ENCODE results near the gene IL21R. TPM values are rescaled to one million over a fixed set of nuclear protein-coding genes. Genes with fewer than 3 reads are reported as not detected.
A peak's percentile ranks its signal among the peaks of the same experiment; 100 is the strongest.

IL21R gene
- total and polyA plus RNA-seq, 10 of the 15 experiments (the other 5 are each of a cell fraction or from before 2014, with no cell fraction given) = 5.3 to 138 (median 82.5) TPM

GRCh38 chr16:27430923-27431484 lies 29.0 kb downstream of the IL21R start (continued):
- TF ChIP-seq, protein P1, sequence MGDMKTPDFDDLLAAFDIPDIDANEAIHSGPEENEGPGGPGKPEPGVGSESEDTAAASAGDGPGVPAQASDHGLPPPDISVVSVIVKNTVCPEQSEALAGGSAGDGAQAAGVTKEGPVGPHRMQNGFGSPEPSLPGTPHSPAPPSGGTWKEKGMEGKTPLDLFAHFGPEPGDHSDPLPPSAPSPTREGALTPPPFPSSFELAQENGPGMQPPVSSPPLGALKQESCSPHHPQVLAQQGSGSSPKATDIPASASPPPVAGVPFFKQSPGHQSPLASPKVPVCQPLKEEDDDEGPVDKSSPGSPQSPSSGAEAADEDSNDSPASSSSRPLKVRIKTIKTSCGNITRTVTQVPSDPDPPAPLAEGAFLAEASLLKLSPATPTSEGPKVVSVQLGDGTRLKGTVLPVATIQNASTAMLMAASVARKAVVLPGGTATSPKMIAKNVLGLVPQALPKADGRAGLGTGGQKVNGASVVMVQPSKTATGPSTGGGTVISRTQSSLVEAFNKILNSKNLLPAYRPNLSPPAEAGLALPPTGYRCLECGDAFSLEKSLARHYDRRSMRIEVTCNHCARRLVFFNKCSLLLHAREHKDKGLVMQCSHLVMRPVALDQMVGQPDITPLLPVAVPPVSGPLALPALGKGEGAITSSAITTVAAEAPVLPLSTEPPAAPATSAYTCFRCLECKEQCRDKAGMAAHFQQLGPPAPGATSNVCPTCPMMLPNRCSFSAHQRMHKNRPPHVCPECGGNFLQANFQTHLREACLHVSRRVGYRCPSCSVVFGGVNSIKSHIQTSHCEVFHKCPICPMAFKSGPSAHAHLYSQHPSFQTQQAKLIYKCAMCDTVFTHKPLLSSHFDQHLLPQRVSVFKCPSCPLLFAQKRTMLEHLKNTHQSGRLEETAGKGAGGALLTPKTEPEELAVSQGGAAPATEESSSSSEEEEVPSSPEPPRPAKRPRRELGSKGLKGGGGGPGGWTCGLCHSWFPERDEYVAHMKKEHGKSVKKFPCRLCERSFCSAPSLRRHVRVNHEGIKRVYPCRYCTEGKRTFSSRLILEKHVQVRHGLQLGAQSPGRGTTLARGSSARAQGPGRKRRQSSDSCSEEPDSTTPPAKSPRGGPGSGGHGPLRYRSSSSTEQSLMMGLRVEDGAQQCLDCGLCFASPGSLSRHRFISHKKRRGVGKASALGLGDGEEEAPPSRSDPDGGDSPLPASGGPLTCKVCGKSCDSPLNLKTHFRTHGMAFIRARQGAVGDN (IDR thresholded peaks at IDR 0.05) = no peak; the same call in 1 of the 2 replicates
- TF ChIP-seq MTA3 (IDR thresholded peaks at IDR 0.05; ENCODE audit: borderline replicate concordance, low read length) = peak; percentile 81; the same call in 1 of the 2 replicates
- peak; percentile 40 for TF ChIP-seq CREB1 (IDR thresholded peaks at IDR 0.05; ENCODE audit: low read depth)
- TF ChIP-seq, protein P2, sequence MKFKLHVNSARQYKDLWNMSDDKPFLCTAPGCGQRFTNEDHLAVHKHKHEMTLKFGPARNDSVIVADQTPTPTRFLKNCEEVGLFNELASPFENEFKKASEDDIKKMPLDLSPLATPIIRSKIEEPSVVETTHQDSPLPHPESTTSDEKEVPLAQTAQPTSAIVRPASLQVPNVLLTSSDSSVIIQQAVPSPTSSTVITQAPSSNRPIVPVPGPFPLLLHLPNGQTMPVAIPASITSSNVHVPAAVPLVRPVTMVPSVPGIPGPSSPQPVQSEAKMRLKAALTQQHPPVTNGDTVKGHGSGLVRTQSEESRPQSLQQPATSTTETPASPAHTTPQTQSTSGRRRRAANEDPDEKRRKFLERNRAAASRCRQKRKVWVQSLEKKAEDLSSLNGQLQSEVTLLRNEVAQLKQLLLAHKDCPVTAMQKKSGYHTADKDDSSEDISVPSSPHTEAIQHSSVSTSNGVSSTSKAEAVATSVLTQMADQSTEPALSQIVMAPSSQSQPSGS (IDR thresholded peaks at IDR 0.05; ENCODE audit: low read length) = peak; percentile 31; the same call in 1 of the 2 replicates
- TF ChIP-seq PAX8 (IDR thresholded peaks at IDR 0.05) = no peak
- no peak for TF ChIP-seq FOXK2 (IDR thresholded peaks at IDR 0.05)
- TF ChIP-seq, protein P3, sequence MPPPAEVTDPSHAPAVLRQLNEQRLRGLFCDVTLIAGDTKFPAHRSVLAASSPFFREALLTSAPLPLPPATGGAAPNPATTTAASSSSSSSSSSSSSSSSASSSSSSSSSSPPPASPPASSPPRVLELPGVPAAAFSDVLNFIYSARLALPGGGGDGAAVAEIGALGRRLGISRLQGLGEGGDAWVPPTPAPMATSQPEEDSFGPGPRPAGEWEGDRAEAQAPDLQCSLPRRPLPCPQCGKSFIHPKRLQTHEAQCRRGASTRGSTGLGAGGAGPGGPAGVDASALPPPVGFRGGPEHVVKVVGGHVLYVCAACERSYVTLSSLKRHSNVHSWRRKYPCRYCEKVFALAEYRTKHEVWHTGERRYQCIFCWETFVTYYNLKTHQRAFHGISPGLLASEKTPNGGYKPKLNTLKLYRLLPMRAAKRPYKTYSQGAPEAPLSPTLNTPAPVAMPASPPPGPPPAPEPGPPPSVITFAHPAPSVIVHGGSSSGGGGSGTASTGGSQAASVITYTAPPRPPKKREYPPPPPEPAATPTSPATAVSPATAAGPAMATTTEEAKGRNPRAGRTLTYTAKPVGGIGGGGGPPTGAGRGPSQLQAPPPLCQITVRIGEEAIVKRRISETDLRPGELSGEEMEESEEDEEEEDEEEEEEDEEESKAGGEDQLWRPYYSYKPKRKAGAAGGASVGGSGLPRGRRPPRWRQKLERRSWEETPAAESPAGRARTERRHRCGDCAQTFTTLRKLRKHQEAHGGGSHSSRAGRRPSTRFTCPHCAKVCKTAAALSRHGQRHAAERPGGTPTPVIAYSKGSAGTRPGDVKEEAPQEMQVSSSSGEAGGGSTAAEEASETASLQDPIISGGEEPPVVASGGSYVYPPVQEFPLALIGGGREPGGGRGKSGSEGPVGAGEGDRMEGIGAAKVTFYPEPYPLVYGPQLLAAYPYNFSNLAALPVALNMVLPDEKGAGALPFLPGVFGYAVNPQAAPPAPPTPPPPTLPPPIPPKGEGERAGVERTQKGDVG (CRISPR knock-in tag; IDR thresholded peaks at IDR 0.05) = no peak
- TF ChIP-seq NR2C1 (IDR thresholded peaks at IDR 0.05) = no peak
- TF ChIP-seq CBX3 (IDR thresholded peaks at IDR 0.05; ENCODE audit: borderline replicate concordance, low read depth) = no peak
- no peak for TF ChIP-seq NFYB (IDR thresholded peaks at IDR 0.05; ENCODE audit: insufficient read depth, low read depth, low read length)
- no peak for TF ChIP-seq FOS (IDR thresholded peaks at IDR 0.05; ENCODE audit: borderline replicate concordance, extremely low read depth, insufficient read length)
- no peak for TF ChIP-seq RELB (IDR thresholded peaks at IDR 0.05; ENCODE audit: low read depth)
- TF ChIP-seq ATF7 (IDR thresholded peaks at IDR 0.05; ENCODE audit: low read depth) = no peak
- TF ChIP-seq POLR2A (IDR thresholded peaks at IDR 0.05; ENCODE audit: low read depth, low read length) = no peak; the same call in none of the 2 replicates
- no peak for TF ChIP-seq SREBF1 (IDR thresholded peaks at IDR 0.05; ENCODE audit: low read length)
- no peak for TF ChIP-seq NR2F1 (conservative IDR thresholded peaks at IDR 0.05)
- no peak for TF ChIP-seq ZNF622 (IDR thresholded peaks at IDR 0.05)
- no peak for TF ChIP-seq ATF3 (IDR thresholded peaks at IDR 0.05; ENCODE audit: borderline replicate concordance, extremely low read depth, low read depth, low read length)
- no peak for TF ChIP-seq SREBF2 (IDR thresholded peaks at IDR 0.05; ENCODE audit: low read length)
